DMS153 treated with DMSO at 0.1 percent for 48 hours (cell line): ENCODE measurements around the gene C16orf92.
"Not testable (repeated sequence)": the region's sequence is repeated elsewhere in the genome, so short reads cannot be mapped to it uniquely, and the experiment has no call there.

Experiments
- DNase-seq: peaks from one replicate; lab custom pipeline; 2025; ENCODE audit not compliant: unreplicated experiment; lab: John Stamatoyannopoulos, UW

C16orf92 gene

DNA sequence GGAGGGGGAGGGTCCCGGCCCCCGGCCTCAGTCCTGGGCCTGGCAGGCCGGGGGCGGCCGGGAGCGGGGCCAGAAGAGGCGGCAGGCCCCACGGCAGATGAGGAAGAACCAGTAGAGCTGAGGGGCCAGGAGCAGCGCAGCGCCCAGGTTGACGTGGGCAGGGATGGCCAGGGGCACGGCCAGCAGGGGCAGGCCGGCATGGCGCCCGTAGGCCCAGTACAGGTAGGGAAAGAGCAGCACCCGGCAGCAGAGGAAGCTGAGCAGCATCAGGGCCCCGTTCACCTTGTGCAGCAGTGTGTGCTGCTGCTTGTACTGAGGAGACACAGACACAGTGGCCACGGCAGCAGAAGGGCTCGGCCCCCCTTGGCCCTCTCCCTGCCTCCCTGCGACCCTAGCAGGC, 2.2 kb downstream of the C16orf92 start:
- no peak for DNase-seq

DNA sequence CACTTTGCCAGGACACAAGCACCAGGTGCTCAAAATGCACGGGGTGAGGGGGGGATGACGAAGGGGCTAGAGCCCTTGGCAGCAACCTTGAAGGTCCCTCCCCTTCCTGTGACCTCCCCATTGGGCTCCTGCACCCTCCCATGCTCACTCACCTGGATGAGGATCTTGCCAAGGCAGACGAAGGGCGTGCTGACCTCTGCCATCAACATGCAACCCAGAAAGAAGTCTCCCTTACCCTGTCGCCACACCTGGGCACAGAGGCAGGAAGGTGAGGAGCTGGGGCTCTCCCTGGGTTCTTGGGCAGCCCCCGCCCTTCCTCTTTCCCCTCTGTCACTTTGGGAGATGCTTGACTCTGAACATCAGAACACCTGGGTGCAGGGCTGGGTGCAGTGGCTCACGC, 2.6 kb downstream of the C16orf92 start:
- no peak for DNase-seq

DNA sequence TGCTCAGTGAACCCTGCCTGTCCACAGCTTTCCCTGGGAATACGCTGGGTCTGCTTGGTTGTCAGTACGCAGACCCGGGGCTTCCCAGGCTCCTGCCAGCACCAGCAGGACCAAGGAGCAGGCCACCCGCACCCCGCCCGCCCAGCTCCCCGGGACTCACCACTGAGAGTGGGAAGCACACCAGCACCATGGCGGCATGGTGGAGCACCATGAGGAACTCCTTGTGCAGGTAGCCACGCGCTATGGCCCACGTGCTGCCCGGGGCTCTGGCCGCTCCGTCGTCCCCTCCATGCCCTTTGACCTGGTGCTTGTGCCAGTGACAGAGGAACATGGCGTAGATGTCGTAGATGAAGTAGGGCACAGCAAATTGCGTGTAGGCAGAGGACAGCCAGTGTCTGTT, 3.5 kb downstream of the C16orf92 start:
- no peak for DNase-seq

DNA sequence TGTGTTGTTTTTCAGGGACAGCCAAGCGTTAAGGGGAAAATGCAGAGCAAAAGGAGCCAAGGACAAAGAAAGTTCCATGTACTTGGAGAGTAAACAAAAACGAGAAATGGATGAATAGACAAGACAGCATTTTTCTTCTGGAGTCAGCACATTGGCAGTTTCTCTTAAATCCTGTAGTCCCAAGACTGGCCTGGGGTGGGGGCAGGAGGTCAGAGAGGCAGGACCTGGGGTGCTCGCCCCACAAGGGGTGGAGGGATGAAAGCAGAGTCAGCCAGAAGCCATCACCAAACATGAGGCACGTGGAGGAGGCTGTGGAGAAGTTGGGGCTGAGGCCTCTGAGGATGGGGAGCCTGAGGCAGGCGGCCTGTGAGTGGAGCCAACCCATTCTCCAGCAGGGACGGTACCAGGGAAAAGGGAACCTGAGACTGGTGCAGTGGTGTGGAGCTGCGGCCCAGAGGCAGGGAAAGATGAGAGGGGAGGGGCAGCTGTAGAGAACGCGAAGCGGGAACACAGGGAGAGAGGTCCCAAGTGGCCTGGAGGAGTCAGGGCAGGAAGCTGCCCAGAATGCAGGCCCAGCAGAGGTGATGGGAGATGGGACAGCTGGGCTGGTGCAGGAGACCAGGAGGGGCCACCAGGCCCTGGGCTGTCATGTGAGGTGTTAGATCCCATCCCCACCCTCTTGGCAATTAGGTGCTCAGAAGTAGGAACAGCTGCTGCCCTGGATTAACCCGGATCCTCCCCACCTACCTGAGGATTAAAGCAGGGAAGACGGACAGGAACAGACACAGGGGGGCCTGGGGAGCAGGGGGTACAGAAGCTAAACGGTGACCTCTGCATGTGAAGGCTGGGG, 4.8 kb downstream of the C16orf92 start:
- no peak for DNase-seq

DNA sequence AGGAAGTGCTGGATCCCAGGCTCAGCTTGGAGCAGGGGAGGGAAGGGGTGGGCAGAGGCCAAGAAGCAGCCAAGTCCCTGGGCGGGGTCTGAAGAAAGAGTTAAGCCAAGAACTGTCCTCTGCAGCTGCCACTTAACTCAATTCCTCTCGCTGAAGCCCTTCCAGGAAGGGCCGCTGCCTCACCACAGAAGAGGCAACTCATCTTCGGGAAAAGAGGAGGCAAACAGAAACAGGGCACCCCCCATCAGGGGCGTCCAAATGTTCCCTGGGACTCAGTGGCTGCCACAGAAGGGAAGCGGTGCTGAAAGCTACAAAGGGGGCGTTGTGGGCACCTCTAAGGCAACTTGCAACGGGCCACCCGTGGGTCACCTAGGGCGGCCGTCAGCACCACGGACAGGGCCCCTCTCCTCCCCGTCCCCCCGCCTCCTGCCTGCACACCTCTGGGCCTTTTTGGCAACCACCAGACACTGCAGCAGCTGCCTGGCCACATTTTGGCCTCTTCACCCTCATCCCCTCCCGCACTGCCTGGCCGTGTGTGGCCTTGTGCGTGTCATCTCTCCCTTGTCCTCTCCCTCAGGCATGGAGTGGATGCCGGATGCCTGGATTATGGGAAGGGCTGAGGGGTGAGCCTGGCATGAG, 5.6 kb downstream of the C16orf92 start:
- DNase-seq = no peak

DNA sequence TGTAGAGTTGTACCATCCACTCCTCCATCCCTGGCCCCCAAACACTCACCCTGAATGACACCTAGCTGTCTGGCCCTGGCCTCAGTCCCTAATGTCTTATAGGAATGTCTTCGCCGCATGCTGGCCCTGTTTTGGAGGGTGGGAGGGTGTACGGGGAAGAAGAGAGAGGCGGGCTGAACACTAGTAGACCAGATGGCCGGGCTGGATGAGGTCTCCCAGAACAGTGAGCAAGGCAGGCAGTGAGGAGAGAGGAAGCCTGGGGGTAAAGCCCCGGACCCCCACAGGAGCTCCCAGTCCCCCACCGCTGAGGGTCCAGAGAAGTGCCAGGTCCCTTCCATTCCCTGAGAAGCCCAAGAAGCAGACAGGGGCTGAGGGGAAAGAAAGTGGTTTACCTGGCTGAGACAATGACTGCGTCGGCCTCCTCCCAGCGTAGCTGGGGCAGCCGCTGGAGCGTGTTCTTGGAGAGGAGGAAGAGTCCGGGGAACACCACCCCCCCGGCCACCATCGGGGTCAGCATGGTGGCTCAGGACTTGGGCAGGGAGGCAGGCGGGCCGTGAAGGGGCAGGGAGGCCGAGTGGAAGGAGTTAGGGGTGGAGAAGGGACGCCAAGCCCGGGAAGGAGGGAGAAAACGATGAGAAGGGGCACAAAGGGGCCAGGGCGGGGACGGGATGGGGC, 7.2 kb downstream of the C16orf92 start:
- no peak for DNase-seq

DNA sequence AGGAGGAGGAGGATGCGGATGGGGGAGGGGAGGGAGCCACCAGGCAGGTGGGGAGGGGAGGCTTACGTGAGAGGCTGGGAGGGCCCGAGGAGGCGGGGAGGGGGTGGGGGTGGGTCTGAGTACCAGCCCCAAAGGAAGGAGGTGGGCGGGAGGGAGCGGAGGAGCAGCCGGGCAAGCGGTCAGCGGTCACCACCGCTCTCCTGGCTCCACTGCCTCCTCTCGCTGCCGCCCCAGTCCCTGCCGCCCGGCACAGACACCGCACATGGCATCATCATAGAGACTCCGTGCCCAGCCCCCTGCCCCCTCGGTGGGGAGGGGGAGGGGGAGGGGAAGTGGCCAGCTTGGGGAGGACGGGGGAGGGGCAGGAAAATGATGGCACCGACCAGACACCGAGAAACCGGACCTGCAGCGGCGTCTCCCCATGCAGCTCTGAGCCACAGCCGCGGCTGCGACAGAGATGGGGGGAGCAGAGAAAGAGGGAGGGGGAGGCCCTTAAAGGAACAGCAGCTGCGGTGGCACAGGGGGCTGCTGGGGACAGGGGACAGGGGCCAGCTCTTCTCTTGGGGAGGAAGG, 7.9 kb downstream of the C16orf92 start, which contains the start of gene TLCD3B:
Gene TLCD3B (minus strand): TSS at position 431 of the 573 bp plus-strand sequence. CDS start 744 bp downstream, outside the sequence.
- DNase-seq = no peak

DNA sequence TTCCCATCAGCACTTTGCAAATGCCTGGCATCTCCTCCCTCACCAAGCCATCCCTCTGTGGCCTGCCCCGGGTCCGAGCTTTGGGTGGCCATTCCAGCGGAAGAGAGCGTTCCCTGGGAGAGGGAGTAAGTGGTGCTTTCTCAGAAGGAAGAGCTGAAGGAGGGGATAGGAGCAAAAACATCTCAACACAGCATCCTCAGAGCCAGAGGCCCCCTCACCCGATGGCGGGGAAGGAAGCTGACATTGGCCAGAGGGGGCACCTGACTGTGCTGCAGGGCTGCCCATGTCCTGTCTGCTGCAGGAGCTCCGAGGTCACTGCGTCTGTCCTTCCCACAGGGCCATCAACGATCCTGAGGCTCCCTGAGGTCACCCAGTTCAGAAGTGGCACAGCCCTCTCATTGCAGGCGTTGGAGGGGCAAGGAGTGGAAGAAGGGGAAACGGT, 8.5 kb downstream of the C16orf92 start:
- DNase-seq = no peak

DNA sequence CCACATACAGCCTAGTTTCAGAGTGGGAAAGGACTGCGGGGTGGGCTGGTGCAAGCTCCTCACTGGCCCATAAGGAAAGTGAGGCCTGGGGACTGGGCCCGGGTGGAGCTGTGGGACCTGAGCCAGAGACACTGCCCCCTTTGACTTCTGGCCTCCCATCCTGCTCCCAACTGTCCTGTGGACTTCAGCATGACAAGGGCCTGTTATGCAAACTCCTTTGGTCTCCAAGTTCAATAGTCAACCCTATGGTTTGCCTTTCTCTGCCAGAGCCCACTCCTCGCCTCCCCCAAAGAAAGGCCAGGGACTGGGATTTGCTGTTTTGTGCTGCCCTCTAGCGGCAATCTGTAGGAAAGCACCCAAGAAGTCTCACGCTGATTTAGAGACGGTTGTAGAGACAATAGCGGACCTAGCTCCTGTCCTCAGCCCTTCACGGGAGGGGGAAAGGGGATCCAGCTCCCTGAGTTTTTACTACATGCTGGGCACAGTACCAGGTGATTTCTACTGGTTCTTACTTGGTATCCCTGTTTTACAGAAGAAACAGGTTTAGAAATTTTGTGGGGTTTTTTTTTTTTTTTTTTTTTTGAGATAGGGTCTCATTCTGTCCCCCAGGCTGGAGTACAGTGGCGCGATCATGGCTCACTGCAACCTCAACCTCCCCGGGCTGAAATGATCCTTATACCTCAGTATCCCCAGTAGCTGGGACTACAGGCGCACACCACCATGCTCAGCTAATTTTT, 9.3 kb downstream of the C16orf92 start:
- DNase-seq = peak; percentile 52

DNA sequence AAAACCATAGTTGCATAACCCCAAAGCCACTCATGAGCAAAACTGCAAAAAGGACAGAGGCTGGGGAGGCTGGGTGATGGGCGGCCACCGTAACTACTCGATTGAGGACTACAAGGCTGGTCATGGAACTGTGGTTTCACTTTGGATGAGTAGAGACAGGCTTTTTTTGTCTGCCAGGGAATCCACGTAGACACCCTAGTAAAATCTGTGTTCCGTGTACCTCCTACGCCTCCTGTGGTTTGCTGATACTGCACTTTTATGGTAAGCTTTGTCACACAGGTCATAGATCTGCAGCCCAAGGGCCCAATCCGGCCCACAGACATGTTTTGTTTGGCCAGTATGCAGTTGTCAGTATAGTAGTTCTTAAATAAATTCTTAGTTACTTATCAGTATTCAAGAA, 10.3 kb downstream of the C16orf92 start:
- DNase-seq = no peak

DNA sequence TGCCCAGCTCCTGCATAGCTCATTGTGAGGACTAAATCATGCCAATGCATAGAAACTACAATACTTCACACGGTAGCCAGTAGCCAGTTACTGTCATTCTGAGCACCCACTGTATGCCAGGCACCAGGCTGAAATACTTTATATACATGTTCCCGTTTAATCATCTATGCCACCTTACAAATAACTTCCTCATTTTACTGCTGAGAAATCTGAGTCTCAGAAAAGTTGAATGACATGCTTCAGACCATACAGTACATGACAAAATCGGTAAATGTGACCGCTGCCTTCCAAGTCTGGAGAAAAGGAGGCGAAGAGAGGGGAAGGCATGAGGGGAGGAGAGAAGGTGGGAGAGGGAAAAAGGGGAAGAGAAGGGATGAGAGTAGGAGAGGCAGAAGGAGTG, 17.2 kb downstream of the C16orf92 start:
- no peak for DNase-seq

DNA sequence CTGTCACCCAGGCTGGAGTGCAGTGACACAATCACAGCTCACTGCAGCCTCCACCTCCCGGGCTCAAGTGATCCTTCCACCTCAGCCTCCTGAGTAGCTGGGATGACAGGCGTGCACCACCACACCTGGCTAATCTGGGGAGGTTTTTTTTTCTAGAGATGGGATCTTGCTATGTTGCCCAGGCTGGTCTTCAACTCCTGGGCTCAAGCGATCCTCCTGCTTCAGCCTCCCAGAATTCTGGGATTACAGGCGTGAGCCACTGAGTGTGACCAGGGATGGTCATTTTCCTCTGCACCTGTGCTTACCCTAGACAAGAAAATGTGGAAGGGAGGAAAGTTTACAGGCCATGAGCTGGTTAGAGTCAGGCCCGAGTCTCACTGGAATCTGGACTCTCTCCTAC, 17.7 kb downstream of the C16orf92 start:
- not testable (repeated sequence) for DNase-seq

DNA sequence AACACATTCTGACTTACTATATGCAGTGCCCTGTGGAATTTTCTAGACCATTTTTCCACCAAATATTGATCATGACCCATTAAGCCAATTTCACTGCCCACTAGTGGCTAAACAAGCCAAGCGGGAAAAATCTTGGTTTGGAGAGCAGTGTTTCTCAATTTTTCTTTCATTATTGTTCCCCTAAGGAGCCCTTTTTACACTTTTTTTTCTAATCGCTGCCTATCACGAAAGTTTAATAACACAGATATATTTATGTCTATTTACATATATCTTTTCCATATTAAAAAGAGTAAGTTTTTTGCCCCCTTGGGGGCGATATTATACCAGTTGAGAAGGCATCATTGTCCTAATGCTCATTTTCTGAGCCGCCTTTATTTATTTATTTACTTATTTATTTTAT, 18.8 kb downstream of the C16orf92 start:
- no peak for DNase-seq

DNA sequence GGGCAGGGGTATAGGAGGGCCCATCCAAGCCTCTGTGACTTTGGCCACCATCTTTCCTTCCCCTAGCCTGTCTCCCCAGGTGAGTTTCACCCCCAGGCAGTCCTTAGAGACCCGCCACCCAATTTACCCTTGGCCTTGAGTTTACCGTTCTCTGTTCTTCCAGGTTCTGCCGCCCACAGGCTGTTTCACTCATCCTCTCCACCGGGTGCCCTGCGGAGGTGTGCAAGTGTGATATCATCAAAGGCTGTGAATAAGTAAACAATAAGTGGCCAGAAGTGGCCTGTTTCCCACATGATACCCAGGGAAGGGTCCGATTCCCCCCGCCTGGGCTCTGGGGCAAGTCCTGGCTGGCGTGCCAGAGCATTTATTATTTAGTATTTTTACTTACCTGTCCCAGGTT, 23.2 kb downstream of the C16orf92 start:
- no peak for DNase-seq

DNA sequence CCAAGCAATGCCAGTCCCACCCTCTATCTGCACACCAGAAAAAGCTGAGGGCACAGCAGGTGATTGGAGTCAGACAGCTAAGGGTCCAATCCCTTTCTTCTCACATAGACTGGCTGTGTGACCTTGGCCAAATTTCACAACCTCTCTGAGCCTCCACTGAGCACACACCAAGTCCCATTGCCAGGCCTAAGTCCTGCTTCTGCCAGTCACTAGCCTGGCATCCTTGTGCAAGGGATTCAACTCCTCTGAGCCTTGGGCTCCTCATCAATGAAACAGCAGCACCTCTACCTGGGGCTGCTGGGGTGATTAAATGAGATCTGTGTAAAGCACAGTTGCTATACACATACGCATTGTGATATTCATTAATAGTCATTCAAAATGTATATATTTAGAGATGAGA, 23.6 kb downstream of the C16orf92 start:
- no peak for DNase-seq

DNA sequence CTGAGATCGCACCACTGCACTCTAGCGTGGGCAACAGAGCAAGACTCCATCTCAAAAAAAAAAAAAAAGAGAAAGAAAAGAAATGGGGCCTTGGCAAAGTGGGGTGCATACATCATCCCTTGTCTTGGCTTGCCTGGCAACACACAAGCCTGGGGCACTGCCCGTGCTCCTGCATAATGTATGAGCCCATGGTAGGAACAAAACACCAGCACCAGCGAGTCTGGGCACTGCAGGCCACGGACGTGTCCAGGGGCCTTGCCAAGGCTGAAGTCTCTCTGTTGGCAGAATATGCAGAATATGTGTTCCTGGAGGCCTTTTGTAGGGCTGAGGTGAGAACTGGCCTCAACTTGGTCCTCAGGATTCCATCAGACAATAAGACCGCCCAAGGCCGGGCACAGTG, 26.9 kb downstream of the C16orf92 start:
- no peak for DNase-seq

DNA sequence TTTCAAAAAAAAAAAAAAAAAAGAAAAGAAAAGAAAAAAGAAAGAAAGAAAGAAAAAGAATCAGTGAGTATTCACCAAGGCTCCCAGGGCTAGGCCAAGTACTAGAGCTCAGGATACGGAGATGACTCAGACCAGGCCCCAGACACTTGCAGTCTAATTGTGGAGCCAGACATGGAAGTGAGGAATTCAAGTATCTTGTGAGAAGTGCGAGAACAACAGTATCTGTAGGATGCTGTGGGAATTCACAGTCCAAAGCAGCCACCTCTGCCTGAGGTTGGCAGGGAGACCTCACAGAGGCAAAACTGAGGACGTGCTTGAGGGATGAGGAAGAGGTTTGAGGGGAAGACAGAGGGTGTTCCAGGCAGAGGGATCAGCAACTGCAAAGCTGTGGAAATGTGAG, 28.5 kb downstream of the C16orf92 start:
- no peak for DNase-seq

DNA sequence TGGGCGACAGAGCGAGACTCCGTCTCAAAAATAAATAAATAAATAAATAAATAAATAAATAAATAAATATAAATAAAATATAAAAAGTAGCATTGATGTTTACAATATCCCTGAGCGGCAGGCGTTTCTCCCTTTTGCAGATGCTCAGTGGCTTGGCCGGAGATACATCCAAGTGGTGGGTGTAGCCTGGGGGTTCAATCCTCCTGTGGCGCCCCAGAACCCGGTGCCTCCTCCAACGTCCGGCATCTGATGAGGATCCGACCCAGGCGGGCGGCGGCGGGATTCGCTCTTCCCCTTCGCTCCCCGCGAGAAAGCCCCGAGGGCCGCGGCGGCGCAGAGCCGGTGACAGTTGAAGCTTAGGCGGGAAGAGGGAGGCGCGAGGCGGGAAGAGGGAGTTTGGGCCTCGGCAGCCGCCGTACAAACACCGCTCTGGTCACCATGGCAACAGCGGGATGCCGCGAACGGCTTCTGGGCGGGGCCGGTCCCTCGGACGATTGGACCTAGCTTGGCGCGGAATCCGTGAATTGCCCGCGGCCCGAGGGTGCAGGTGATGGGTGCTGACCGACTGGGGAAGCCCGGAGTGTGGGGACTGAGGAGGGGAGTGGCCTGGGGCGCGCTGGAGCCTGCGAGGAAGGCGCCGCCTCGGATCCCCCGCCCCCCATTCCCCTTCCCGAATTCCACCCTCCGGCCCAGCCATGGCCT, 29.8 kb downstream of the C16orf92 start:
- DNase-seq = peak; percentile 78

DNA sequence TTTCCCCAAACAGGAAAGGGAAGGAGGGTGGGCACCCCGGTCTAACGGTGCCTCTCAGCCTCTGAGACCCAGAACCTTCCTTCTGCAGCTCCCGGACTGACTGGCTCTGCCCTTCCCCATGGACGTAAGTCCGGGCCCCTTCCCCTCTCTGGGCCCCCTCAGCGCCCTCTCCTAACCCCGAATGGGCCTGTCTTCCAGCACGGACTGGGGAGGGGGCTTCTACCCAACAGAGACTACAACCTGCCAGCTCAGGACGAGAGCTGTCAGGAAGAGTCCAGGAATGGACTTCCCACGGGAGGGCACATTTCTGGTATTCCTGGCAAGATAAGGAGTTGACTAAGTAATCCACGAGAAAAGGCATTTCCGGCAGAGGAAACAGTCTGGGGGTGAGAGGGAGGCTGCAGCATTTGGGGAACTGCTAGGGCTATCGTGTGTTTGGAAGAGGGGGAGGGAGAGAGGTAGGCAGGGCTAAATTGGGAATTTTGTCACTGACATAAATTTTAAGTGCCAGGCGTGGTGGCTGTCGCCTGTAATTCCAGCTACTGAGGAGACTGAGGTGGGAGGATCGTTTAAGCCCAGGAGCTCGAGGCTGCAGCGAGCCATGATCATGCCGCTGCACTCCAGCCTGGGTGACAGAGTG, 30.5 kb downstream of the C16orf92 start:
- no peak for DNase-seq

DNA sequence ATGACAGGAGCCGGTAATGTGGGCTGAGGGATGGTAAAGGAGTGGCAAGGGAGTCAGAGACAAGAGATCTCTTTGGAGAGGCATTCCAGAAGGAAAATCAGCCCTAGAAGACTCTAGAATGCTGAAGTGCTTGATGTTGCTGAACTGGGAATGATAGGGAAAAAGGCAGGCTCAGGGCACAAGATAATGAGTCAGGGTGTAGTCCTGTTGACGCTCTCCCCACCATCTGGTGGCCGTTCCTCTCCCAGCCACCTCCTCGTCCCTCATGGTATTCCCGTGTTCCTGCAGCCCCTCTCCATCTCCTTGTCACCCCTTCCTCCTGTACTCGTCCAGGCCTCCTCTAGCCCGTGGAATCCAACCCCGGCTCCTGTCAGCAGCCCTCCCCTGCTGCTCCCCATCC, 31.5 kb downstream of the C16orf92 start:
- DNase-seq = no peak
